Neuronal stem cell (in vitro differentiated cells): ENCODE data around the gene SP4.

ENCODE experiments used
- DNase-seq: peaks from one replicate; pipeline ENCODE4 v3.0.0-alpha.2; 2013; ENCODE audit warnings: low spot score
- H2AFZ ChIP-seq: one replicate; pipeline ENCODE4 v1.6.1; 2013; ENCODE audit warnings: mild to moderate bottlenecking, low read length, inconsistent platforms
- H2AK5ac ChIP-seq: 2 replicates; pipeline ENCODE4 v1.6.1; 2013; ENCODE audit warnings: low read depth, mild to moderate bottlenecking, inconsistent platforms, low read length, moderate library complexity, mixed read lengths
- H2BK120ac ChIP-seq: 2 replicates; pipeline ENCODE4 v1.6.1; 2013; ENCODE audit warnings: low read depth, mild to moderate bottlenecking, inconsistent platforms, low read length, moderate library complexity, mixed read lengths
- H2BK12ac ChIP-seq: one replicate; pipeline ENCODE4 v1.6.1; 2013; ENCODE audit warnings: low read length, inconsistent platforms
- H2BK15ac ChIP-seq: 2 replicates; pipeline ENCODE4 v1.6.1; 2013; ENCODE audit warnings: mild to moderate bottlenecking, low read length, inconsistent platforms, mixed read lengths
- H2BK5ac ChIP-seq: one replicate; pipeline ENCODE4 v1.6.1; 2013; ENCODE audit warnings: inconsistent platforms, mild to moderate bottlenecking, low read length, moderate library complexity
- H3K14ac ChIP-seq: one replicate; pipeline ENCODE4 v1.6.1; 2013; ENCODE audit warnings: low read length, inconsistent platforms
- H3K18ac ChIP-seq: 2 replicates; pipeline ENCODE4 v1.6.1; 2013; ENCODE audit warnings: low read length, inconsistent platforms
- H3K23ac ChIP-seq: 2 replicates; pipeline ENCODE4 v1.6.1; 2013; ENCODE audit warnings: low read depth, mild to moderate bottlenecking, mixed read lengths, low read length, inconsistent platforms; ENCODE audit not compliant: poor library complexity
- H3K27ac ChIP-seq: replicated peaks from 3 replicates; pipeline ENCODE4 v1.5.1; 2013; ENCODE audit warnings: low read length, inconsistent platforms
- H3K27me3 ChIP-seq, 3 experiments: 2 replicates each; pipeline ENCODE4 v1.6.1; 2013; ENCODE audit warnings: low read length in 3 of 3, mild to moderate bottlenecking in 2 of 3, inconsistent platforms in 1 of 3, low read depth in 1 of 3, mixed read lengths in 1 of 3, moderate library complexity in 1 of 3; ENCODE audit not compliant: control insufficient read depth in 3 of 3, insufficient read depth in 3 of 3
- H3K36me3 ChIP-seq, 2 donors: replicated peaks in 1 of 2; 2 replicates each; pipeline ENCODE4 v1.6.1; 2013; ENCODE audit warnings: low read length in 2 of 2; ENCODE audit not compliant: control insufficient read depth in 2 of 2, insufficient read depth in 2 of 2
- H3K4ac ChIP-seq: 2 replicates; pipeline ENCODE4 v1.6.1; 2013; ENCODE audit warnings: inconsistent platforms, mild to moderate bottlenecking, low read length, moderate library complexity
- H3K4me1 ChIP-seq, 2 donors: 1 replicate in 1 of 2; 2 replicates in 1 of 2; pipeline ENCODE4 v1.6.1; 2013; ENCODE audit warnings: low read length in 2 of 2, low read depth in 1 of 2; ENCODE audit not compliant: control insufficient read depth in 2 of 2, insufficient read depth in 1 of 2
- H3K4me2 ChIP-seq: one replicate; pipeline ENCODE4 v1.6.1; 2013; ENCODE audit warnings: mild to moderate bottlenecking, low read length, inconsistent platforms; ENCODE audit not compliant: insufficient read depth, poor library complexity, severe bottlenecking
- H3K4me3 ChIP-seq, 2 donors: 2 replicates each; pipeline ENCODE4 v1.5.1; 2013; ENCODE audit warnings: low read length in 2 of 2, mild to moderate bottlenecking in 2 of 2, inconsistent platforms in 1 of 2, moderate library complexity in 1 of 2
- H3K79me1 ChIP-seq: one replicate; pipeline ENCODE4 v1.6.1; 2013; ENCODE audit warnings: low read depth, mild to moderate bottlenecking, inconsistent platforms, low read length, moderate library complexity
- H3K9ac ChIP-seq: one replicate; pipeline ENCODE4 v1.6.1; 2013; ENCODE audit warnings: mild to moderate bottlenecking, low read depth, low read length, inconsistent platforms; ENCODE audit not compliant: poor library complexity
- H3K9me3 ChIP-seq, 2 donors: replicated peaks in 1 of 2; 2 replicates each; pipeline versions ENCODE3 to v1.6.1; 2013; ENCODE audit warnings: low read length in 2 of 2, mild to moderate bottlenecking in 2 of 2, inconsistent platforms in 1 of 2, low read depth in 1 of 2, mixed read lengths in 1 of 2, moderate library complexity in 1 of 2; ENCODE audit not compliant: control insufficient read depth in 2 of 2, insufficient read depth in 1 of 2
- H4K8ac ChIP-seq: one replicate; pipeline ENCODE4 v1.6.1; 2013; ENCODE audit warnings: low read depth, mild to moderate bottlenecking, inconsistent platforms, low read length, moderate library complexity
- H4K91ac ChIP-seq: one replicate; pipeline ENCODE4 v1.6.1; 2013; ENCODE audit warnings: low read length, low read depth, mild to moderate bottlenecking, inconsistent platforms; ENCODE audit not compliant: poor library complexity
- WGBS, 2 donors: extraction: QIAGEN DNeasy Blood & Tissue Kit; methylation state at CpG; one replicate each; pipeline ENCODE4 v1.1.7; 2013; ENCODE audit warnings: missing lambda C conversion rate in 2 of 2, mixed read lengths in 1 of 2; ENCODE audit not compliant: insufficient read length in 2 of 2, insufficient replicate concordance in 1 of 2; ENCODE audit errors: extremely low coverage in 2 of 2; 5-methylcytosine and 5-hydroxymethylcytosine counted together

The SP4 gene

DNA sequence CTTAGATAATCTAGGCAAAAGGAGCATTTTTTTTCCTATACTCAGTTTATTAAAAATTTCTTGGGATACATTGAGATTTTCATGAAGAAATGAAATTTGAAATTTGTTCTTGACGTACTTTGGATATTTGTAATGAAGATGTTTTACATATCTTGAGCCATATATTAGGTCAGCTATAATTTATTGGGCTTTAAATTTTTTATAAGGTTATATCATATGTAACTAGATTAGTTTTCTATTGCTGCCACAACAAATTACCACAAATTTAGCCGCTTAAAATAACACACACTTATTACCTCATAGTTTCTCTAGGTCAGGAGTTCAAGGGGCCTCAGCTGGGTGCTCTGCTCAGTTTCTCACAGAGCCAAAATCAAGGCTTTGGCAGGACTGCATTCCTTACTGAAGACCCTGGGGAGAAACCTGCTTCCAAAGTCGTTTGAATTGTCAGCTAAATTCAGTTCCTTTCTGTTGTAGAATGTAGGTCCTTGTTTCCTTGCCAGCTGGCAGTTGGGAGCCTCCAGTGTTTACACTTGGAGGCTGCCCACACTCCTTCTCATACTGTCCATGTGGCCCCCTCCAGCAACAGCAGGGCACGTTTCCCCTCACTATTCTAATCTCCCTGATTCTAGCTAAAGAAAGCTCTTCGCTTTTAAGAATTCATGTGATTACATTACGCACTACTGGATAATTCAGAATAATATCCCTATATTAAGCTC is 72.4 kb downstream of the SP4 start:
- peaks cover 0 to 9% of the 10 kb centered on the region in 2 donors for H3K36me3 ChIP-seq
- H3K4me3 ChIP-seq = no peak overlapping the region
- DNase-seq = no peak
- H3K14ac ChIP-seq = no peak overlapping the region
- no peak overlapping the region for H2BK5ac ChIP-seq
- no peak overlapping the region for H3K9ac ChIP-seq
- no peak overlapping the region for H4K91ac ChIP-seq
- peaks cover 9 to 20% of the 10 kb centered on the region in 2 donors for H3K9me3 ChIP-seq
- H4K8ac ChIP-seq = no peak overlapping the region
- no peaks in the 10 kb centered on the region for H3K27me3 ChIP-seq
- H2BK120ac ChIP-seq = no peak overlapping the region
- H2BK15ac ChIP-seq = no peak overlapping the region
- no peak overlapping the region for H2AFZ ChIP-seq
- H3K4me2 ChIP-seq = no peak overlapping the region
- WGBS, 2 donors = 100% methylated on average over 1 of the region's 6 CpGs; no CpG with 5 or more reads in 1 of the 2 donors
- H3K18ac ChIP-seq = no peak overlapping the region
- H3K4me1 ChIP-seq = no peaks in the 10 kb centered on the region
- no peaks in the 10 kb centered on the region for H3K79me1 ChIP-seq
- no peak overlapping the region for H3K4ac ChIP-seq
- H3K27ac ChIP-seq = no peak overlapping the region
- H2AK5ac ChIP-seq = no peak overlapping the region
- no peak overlapping the region for H2BK12ac ChIP-seq
- H3K23ac ChIP-seq = no peak overlapping the region

GRCh38 chr7:21504021-21504420 is 76.1 kb downstream of the SP4 start:
- Histone ChIP-seq H4K91ac (no peak overlapping the region), H3K9me3 (peaks cover 13 to 15% of the 10 kb centered on the region in 2 donors), H3K4me1 (no peaks in the 10 kb centered on the region), H3K23ac (no peak overlapping the region), H2BK15ac (no peak overlapping the region), H3K27me3 (no peaks in the 10 kb centered on the region), H2AK5ac (no peak overlapping the region), H4K8ac (no peak overlapping the region), H3K14ac (no peak overlapping the region), H2BK120ac (no peak overlapping the region), H3K36me3 (peaks cover 4 to 12% of the 10 kb centered on the region in 2 donors), H2BK12ac (no peak overlapping the region), H2AFZ (no peak overlapping the region), H3K18ac (no peak overlapping the region), H2BK5ac (no peak overlapping the region), H3K4ac (no peak overlapping the region), H3K4me2 (no peak overlapping the region), H3K79me1 (peaks cover 3% of the 10 kb centered on the region), H3K4me3 (no peak overlapping the region), H3K9ac (no peak overlapping the region), H3K27ac (no peak overlapping the region)
- WGBS, 2 donors = no CpG with 5 or more reads among the region's 2 CpGs
- DNase-seq = no peak

GRCh38 chr7:21507627-21508343 is 79.9 kb downstream of the SP4 start:
- Histone ChIP-seq H2BK12ac (no peak overlapping the region), H2BK120ac (no peak overlapping the region), H3K27me3 (no peaks in the 10 kb centered on the region), H3K27ac (no peak overlapping the region), H3K4me2 (no peak overlapping the region), H3K18ac (no peak overlapping the region), H3K36me3 (peaks cover 8 to 20% of the 10 kb centered on the region in 2 donors), H2AFZ (no peak overlapping the region), H3K79me1 (peaks cover 3% of the 10 kb centered on the region), H2AK5ac (no peak overlapping the region), H2BK15ac (no peak overlapping the region), H3K23ac (no peak overlapping the region), H3K4me1 (no peaks in the 10 kb centered on the region), H4K91ac (no peak overlapping the region), H2BK5ac (no peak overlapping the region), H3K4ac (no peak overlapping the region), H3K9me3 (peaks cover 7 to 11% of the 10 kb centered on the region in 2 donors), H3K4me3 (no peak overlapping the region), H3K9ac (no peak overlapping the region), H4K8ac (no peak overlapping the region), H3K14ac (no peak overlapping the region)
- no CpG with 5 or more reads among the region's 8 CpGs for WGBS, 2 donors
- peak; percentile 5 for DNase-seq

GRCh38 chr7:21508538-21508937 is 80.7 kb downstream of the SP4 start:
- Histone ChIP-seq H4K91ac (no peak overlapping the region), H3K23ac (no peak overlapping the region), H3K9me3 (peaks cover 7 to 11% of the 10 kb centered on the region in 2 donors), H3K27me3 (no peaks in the 10 kb centered on the region), H3K9ac (no peak overlapping the region), H3K4me3 (no peak overlapping the region), H2BK12ac (no peak overlapping the region), H2AK5ac (no peak overlapping the region), H2BK120ac (no peak overlapping the region), H3K79me1 (peaks cover 3% of the 10 kb centered on the region), H3K4ac (no peak overlapping the region), H2BK5ac (no peak overlapping the region), H3K4me1 (no peaks in the 10 kb centered on the region), H4K8ac (no peak overlapping the region), H3K18ac (no peak overlapping the region), H3K4me2 (no peak overlapping the region), H2AFZ (no peak overlapping the region), H2BK15ac (no peak overlapping the region), H3K14ac (no peak overlapping the region), H3K27ac (no peak overlapping the region), H3K36me3 (peaks cover 6 to 20% of the 10 kb centered on the region in 2 donors)
- WGBS, 2 donors = no CpG with 5 or more reads among the region's 3 CpGs
- DNase-seq = no peak
